NCI-H146 (cell line): ENCODE results near the gene KNDC1.
"Not testable (repeated sequence)": the region's sequence is repeated elsewhere in the genome, so short reads cannot be mapped to it uniquely, and the experiment has no call there.

ENCODE experiments used
- DNase-seq: peaks from one replicate; lab custom pipeline; 2025; lab: John Stamatoyannopoulos, UW

Gene KNDC1

DNA sequence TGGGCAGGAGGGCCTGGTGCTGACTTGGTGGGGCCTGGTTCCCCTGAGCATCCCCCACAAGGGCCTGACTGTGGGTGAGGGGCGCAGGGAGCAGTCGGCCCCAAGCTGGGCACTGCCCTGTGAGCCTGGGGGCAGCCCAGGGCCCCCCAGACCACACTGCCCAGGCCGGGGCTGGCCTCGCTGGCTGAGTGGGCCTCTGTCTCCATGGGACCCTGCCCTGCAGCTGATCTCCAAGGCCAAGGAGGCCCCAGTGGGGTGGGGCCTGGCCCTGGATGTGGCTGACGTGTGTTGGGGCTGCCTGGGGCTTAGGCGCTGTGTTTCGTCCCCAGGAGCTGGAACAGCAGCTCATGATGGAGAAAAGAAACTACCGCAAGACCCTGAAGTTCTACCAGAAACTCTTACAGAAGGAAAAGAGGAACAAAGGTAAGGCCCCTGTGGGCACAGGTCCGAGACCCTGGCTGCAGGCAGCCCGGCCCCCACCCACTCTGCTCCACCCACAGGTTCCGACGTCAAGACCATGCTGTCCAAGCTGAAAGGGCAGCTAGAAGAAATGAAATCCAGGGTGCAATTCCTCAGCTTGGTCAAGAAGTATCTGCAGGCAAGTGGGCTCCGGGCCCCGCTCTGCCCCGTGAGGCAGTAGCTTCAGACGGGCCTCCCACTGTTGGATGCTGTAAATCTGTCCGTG is 46.5 kb downstream of the KNDC1 start:
- no peak for DNase-seq

DNA sequence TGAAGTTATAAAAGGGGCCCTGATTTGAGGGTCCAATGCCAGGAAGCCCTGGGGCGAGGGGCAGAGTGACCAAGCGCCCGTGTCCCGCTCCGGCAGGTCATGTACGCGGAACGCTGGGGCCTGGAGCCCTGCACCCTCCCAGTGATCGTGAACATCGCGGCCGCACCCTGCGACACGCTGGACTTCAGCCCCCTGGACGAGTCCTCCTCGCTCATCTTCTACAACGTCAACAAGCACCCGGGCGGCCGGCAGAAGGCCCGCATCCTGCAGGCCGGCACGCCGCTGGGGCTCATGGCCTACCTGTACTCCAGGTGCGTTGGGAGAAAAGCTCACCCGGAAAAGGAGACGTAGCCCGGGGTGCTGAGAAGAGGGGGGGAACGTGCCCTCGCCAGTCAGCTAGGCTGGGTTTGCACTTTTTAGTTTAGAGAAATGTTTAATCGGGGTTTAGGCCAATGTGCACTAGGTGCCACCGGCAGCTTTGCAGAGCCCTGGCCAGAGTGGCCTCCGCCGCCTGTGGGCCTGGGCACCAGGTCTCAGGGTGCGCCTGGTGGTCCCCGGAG is 47.1 kb downstream of the KNDC1 start:
- no peak for DNase-seq

DNA sequence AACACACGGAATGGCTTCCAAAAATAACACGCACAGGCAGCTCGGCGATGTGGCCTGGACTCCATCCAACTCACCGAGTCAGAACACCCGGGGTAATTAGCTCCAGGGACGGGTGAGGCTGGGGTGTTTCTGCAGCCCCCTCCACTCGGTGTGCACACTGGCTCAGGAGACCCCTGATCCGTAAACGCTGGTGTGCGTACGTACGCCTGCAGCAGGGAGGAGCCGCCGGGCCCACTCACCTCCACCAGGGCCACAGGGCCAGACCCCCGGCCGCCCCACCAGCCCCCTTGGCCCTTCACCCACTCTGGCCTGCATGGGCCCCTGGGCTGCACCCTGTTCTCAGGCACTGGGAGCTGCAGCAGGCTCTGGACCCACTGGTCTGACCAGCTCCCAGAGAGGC is 47.6 kb downstream of the KNDC1 start:
- DNase-seq, result no peak

DNA sequence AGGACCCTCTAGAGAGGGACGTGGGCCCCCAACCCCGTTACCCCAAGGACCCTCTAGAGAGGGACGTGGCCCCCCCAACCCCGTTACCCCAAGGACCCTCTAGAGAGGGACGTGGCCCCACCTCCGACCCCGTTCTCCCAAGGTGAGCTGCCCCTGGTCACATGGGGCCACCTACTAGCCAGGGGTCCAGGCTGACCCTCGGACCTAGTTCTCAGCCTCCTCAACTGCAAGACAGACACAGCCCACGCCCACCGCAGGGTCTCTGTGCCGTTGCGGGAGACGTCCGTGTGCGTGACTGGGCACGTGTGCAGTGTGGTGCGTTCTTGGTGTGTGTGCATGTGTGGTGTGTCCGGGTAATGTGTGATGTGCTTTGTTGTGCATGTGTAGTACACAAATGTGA is 48.4 kb downstream of the KNDC1 start:
- DNase-seq, result no peak

DNA sequence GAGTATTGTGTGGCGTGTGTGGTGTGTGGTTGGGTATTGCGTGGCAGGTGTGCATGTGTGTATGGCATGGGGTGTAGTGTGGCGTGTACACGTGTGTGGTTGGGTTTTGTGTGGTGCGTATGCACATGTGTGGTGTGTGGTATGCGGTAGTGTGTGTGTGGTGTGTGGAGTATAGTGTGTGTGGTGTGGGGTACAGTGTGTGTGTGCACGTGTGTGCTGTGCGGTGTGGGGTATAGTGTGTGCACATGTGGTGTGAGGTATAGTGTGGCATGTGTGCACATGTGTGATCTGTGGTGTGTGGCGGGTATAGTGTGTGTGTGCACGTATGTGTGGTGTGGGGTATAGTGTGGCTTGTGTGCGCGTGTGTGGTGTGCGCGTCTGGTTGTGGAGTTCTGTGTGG is 49.1 kb downstream of the KNDC1 start:
- no peak for DNase-seq

DNA sequence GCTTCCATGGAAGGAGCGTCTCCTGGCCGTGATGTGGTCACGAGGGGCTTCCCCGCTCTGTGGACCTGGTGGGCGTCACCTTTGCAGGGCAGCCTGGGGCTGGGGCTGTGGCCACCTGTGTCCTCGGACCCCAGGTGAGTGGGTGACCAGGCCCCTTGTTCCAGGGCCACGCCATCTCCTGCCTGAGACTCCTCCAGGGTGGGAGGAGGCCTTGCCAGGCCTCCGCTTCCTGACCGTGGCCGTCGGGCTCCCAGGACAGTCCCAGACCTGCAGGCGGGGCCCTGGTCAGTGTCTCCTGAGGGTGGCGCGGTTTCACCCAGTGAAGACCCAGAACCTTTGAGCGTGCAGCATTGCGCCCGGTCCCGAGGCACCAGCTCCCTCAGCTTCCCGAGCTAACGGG is 49.6 kb downstream of the KNDC1 start:
- DNase-seq, result no peak

DNA sequence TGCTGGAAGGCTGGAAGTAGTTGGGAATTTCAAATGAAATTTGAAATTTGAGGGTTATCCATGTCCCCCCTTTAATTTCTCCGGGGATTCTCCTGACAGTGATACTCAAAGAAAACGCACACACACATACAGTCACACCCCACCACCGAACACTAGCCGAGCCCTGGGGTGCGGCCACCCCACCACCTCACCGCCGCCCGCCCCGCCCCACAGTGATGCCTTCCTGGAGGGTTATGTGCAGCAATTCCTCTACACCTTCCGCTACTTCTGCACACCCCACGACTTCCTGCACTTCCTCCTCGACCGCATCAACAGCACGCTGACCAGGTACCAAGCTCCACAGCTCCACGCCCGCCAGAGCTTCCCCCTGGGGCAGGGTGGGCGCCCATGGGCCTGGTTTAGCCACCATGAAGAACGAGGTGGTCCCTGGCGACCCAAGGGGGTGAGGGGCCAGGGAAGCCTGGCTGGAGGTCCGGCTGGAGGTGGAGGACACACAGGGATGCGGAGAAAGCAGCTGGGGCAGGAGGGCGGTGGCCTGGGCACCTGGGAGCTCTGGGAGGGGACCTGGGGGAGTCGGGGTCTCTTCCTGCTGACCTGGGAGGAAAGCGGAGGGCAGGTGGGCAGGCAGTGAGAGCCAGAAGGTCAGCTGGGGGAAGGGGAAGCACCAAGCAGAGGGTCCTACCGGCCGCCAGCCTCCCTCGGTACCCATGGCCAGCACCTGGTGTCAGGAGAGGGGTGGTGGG is 50.5 kb downstream of the KNDC1 start:
- no peak for DNase-seq

DNA sequence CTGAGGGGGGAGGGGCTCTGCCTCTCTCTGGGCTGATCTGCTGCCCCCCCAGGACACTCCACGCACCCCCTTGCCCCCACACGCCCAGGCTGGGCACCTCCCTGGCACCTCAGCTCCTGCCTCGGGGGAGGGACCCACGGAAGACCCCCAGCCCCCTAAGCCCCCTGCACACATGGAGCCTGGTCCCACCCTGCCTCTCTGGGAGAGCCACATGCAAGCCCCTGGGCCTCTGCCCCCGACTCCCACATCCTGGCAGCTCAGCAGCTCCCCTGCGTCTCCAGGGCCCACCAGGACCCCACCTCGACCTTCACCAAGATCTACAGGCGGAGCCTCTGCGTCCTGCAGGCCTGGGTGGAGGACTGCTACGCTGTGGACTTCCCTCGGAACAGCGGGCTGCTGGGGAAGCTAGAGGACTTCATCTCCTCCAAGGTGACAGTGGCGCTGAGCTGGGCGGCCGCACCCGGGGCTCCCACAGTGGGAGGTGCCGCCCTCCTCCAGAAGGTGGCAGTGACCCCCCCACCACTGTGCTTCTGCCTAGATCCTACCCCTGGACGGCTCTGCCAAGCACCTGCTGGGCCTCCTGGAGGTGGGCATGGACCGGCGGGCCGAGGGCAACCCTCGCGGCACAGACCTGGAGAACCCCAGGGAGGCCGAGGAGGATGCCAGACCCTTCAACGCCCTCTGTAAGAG is 51.3 kb downstream of the KNDC1 start:
- no peak for DNase-seq

DNA sequence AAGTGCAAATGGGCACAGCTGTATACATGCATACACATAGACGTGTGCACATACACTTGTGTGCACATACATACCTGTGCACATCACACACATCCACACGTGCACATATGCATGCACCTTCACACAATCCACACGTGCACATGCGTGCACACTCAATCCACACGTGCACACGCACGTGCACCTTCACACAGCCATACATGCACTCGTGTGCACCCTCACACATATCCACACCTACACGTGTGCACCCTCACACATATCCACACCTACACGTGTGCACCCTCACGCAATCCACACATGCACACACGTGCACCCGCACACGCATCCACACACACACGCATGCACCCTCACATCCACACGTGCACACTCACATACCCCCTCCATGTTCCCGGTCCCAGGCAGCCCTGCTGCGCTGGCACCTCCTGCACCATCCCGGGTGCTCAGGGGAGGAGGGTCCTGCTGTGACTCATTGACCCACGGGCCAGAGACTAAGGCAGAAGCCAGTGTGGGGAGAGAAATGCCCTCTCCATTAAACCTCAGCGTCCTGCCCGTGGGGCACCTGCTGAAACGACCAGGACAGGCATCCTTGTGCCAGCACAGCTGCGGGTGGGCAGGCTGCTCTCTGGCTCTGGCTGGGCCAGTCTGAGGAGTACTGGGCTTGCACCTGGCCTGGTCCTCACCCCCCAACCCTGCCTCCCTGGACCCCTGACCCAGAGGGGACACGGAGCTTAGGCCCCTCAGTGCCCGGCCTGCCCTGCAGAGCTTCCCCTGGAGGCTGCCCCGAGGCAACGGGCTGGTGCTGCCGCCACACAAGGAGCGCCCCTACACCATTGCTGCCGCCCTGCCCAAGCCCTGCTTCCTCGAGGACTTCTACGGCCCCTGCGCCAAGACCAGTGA is 52.2 kb downstream of the KNDC1 start:
- no peak for DNase-seq

DNA sequence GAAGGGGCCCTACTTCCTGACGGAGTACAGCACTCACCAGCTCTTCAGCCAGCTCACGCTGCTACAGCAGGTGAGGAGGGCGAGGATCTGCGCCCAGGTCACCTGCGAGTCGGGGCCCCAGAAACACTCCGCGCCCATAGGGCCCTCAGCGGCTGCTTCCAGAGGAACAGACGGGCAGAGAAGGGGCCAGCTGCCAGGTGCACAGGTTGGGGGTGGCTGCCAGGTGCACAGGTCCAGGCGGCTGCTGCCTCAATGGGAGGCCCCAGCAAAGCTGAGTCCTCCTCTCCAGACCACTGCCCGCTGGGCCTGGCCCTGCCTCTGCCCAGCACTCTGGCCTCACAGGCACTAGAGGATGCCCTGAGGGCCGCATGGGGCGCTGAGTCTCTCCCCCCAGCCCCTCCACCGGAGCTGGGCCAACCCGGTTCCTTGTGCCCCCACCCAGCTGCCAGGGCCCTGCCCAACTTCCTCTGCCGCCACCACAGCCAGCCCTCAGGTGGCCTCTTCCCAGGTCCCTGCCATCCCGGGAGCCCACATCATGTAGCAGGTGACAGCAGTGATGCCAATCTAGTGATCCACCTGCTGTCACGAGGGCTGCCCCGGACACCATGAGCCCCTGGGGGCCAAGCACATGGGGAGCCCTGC is 53.0 kb downstream of the KNDC1 start:
- no peak for DNase-seq

DNA sequence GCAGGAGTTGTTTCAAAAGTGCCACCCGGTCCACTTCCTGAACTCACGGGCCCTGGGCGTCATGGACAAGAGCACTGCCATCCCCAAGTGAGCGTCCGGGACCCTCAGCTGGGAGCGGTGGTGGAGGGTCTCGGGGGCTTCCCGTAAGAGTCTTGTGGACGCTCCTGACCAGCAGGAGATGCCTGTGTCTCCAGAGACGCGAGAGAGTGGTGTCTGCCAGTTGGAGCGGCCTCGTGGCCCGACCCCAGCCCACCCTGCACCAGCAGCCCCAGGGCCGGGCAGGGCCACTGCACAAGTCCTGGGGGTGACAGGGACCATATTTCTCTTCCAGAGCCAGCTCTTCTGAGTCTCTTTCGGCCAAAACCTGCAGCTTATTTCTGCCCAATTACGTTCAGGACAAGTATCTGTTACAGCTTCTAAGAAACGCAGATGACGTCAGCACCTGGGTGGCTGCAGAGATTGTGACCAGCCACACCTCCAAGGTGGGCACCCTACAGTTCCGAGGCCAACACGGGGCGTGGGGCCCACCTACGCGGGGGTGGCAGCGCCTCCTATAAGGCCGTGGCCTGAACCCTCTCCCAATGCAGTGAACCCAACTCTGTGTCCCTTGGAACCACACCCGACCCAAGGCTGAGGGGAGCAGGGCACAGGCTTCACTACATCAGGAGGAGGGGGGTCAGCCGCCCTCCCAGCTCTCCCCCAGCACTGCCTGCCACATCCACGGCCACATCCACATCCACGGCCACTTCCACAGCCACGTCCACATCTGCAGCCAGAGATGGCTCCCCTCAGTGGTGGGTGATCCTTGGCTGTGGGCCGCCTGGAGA is 53.8 kb downstream of the KNDC1 start:
- DNase-seq, result no peak

DNA sequence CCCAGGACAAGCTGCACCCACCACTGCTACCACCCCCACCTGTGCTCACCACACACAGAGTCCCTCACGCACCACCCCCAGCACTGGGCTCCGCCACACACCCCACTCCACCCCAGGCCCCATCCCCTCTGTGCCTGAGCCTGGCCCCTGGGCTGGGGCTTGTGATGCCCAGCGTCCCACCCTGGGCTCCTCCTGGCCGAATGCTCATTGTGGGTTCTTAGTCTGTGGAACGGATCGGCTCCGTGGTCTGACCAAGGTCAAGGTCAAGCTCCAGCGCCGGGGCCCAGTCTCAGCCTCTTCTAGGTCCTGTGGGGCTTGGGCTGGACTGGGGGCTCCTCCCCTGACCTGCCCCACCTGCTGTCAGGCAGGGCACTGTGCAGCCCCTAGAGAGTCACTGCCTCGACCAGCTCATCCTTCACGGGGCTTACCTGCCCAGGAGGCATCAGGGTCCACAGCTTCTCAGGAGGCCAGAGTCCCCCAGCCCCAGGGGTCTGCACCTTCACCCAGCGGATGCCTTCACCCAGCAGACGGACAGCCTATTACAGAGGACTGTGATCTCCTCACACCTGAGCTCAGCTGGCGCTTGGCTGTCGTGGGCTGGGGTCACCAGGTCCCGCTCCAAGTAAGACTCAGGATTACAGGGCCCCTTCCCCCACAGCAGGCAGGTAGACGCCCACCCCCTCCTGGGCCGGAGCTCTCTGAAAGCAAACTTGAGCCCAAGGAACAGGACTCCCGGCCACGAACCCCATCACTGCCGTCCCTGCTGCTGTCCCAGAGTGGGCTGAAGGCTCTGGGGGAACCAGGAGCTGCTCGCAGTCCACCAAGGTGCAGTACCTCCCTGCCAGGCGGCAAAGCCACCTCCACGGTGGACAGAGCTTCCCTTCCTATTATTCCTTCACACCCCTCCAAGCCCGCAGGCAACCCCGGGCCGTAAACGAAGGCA is 54.7 kb downstream of the KNDC1 start:
- no peak for DNase-seq

DNA sequence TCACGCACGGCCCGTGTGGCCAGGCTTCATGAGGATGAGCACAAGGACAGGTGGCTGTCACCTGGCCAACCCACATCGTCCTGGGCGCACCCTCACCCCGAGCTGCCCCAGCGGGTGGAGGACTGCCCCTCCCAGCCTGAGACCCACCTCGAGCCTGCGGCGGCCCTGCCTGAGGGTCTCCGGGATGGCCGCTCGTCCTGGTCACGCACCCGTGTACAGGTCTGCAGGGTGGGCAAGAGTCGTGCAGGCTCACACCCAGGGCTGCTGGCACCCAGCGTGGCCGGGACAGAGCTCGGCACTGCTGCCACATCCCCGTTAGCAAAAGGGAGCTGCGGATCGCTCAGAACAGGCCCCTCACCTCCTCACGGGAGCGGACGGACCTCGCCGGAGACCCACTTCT is 55.6 kb downstream of the KNDC1 start:
- no peak for DNase-seq

DNA sequence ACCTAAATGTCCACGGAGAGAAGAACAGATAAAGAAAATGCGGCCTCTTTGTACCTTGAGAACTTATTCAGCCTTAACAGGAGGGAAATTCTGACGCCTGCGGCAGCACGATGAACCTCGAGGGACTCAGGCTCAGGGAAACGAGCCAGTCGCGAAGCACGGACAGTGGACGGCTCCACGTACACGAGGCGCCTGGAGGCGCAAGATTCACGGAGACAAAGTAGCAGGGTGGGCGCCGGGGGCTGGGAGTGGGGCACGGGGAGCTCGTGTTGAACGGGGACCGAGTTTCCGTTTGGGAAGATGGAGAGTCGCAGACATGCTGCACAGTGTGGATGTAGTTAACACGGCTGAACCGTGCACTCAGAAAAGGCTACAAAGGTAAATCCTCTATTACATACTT is 56.8 kb downstream of the KNDC1 start:
- DNase-seq, result no peak

DNA sequence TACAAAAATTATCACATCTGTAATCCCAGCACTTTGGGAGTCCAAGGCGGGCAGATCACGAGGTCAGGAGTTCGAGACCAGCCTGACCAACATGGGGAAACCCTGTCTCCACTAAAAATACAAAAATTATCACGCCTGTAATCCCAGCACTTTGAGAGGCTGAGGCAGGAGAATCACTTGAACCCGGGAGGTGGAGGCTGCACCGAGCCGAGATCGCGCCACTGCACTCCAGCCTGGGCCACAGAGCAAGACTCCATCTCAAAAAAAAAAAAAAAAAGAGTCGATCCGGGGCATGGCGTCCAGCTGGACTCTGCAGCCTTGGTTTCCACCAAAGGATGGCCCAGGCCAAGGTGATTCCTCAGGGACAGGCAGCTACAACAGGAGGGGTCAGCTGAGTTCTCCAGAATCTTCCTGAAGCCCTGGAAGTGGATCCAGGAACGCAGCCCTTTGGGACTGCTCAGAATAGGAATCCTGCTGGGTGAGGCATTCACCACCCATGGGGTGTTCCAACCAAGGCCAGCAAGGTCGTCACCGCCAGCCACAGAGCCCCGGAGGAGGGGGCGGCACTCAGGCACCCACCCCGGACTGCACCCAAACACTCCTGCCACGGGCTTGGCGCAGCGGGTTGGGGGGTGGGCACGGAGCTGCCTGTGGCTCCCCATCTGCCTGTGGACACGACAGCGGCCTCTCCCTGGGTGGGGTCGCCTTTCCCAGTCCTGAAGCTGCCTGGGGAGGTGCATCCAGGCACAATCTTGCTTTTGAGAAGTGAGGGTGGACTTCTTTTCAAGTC is 58.0 kb downstream of the KNDC1 start:
- DNase-seq, result no peak

DNA sequence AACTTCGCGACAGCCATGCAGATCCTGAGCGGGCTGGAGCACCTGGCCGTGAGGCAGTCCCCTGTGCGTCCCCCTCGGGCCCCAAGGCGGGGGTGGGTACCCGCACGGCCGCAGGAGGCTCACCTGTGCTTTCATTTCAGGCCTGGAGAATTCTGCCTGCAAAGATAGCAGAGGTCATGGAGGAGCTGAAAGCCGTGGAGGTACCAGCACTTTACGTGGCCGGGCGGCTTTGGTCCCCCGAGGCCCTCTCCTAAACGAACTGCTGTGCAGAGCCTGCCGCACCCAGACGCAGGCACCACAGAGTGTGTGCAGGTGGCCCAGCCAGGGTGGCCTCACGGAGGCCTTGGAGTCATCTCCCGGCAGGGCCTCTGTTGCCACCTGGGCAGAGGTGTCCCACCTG is 58.9 kb downstream of the KNDC1 start:
- no peak for DNase-seq

DNA sequence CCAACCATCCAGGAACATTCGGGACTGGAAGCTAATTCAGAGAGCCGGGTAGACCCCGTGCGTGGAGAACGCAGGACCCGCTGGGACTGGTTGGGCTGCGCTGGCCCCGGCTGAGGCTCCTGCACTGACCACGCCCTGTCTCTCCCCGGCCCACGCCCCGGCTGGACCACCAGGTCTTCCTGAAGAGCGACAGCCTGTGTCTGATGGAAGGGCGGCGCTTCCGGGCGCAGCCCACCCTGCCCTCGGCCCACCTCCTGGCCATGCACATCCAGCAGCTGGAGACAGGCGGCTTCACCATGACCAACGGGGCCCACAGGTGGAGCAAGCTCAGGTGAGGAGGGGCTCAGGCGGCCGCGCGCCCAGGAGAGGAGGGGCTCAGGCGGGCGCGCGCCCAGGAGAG is 59.8 kb downstream of the KNDC1 start:
- no peak for DNase-seq

DNA sequence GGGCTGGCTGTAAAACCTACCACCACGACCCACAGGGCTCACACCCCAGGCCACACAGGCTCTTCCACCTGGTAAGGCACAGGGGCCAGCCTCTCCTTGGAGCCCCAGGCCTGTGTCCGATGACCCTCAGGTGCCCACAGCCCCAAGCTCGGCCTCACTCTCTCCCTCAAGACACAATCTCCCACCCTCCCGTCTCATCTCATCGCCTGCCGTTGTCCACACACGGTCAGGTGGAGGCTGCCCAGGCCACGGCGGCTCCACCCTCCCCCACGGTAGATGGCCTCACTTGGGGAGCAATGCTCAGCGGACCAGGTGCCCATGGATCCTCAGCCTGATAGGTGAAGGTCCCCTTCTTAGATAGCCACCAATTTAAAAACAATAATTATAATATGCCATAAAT is 61.3 kb downstream of the KNDC1 start:
- DNase-seq, result no peak

DNA sequence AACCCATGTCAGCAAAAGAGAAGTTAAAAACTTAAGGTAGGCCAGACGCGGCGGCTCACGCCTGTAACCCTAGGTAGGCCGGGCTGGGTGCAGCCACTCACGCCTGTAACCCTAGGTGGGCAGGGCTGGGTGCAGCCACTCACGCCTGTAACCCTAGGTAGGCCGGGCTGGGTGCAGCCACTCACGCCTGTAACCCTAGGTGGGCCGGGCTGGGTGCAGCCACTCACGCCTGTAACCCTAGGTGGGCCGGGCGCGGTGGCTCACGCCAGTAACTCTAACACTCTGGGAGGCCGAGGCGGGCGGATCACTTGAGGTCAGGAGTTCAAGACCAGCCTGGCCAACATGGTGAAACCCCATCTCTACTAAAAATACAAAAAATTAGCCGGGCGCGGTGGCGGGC is 61.7 kb downstream of the KNDC1 start:
- DNase-seq, result not testable (repeated sequence)
